Measurements from ENCODE around the gene FGFR3.

DNA sequence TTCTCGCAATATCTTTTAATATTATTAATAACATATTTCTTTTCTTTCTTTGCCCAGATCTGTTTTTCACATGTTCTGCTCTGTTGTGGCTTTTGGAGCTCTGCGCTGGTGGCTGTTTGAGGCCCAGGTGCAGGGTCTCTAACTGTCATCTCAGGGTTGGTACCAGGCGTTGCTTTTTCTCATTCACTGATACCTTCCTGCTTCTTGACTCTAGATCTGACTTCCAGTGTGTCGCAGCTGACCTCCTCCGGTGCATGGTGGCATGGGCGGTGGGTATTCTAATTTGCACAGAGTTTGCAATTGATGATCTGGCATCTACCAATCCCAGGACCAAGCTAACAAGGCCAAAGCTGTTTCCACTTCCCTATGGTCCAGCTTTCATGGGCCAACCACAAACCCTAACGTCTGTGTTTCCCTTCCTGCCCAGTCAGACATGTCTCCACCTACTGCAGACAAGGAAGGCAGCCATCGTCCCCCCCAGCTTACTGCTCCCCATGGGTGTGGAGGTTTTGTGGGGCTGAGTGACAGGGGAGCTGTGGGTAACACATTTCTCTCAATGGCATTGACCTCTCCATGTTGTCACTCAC is 37.6 kb downstream of the FGFR3 start:
- TF ChIP-seq CTCF (IDR thresholded peaks at IDR 0.05) (no peak), POLR2A (IDR thresholded peaks at IDR 0.05) (no peak)

Data from Peyer's patch (tissue), 4 donors.